Measurements from ENCODE around the gene SLC39A12. TPM values are rescaled to one million over a fixed set of nuclear protein-coding genes. Genes with fewer than 3 reads are reported as not detected.

Gene SLC39A12
- total and polyA plus RNA-seq, 10 of the 15 experiments (the other 5 are each of a cell fraction or from before 2014, with no cell fraction given): 0.47 to 1.5 (median 0.68) TPM; not detected in 1

- Histone ChIP-seq H3K36me3 (ENCODE audit: control insufficient read depth in 2 of 2, insufficient read depth in 2 of 2, low read length in 1 of 2) (no peaks in the 10 kb centered on the region), H3K4me1 (ENCODE audit: control insufficient read depth, insufficient read depth, low read length) (no peaks in the 10 kb centered on the region), H3K4me2 (ENCODE audit: control insufficient read depth, insufficient read depth) (no peak overlapping the region), H4K20me1 (ENCODE audit: control insufficient read depth, insufficient read depth) (no peaks in the 10 kb centered on the region), H3K27ac (ENCODE audit: control insufficient read depth, insufficient read depth) (no peak overlapping the region), H3K4me3 (no peak overlapping the region), H3K27me3 (replicated peaks in 1 of 2; ENCODE audit: control insufficient read depth in 2 of 2, insufficient read depth in 2 of 2, low read length in 1 of 2) (no peaks in the 10 kb centered on the region), H3K9ac (ENCODE audit: control insufficient read depth, insufficient read depth, low read length) (no peak overlapping the region), H2AFZ (ENCODE audit: control insufficient read depth, low read depth, low read length) (no peak overlapping the region), H3K9me3 (replicated peaks; ENCODE audit: control insufficient read depth, insufficient read depth, low read length) (no peaks in the 10 kb centered on the region), H3K79me2 (ENCODE audit: control insufficient read depth, insufficient read depth, low read length) (no peaks in the 10 kb centered on the region)
- CTCF ChIA-PET: interaction anchor here (0.9 to 2.0 kb wide), 2 partner anchors 17 to 306 kb away, joined by 4 read pairs; no protein-coding TSS in a partner anchor
- intact Hi-C loops (cut with micrococcal nuclease; ENCODE audit: unreplicated experiment): no loop called here
- ATAC-seq (no peak), FAIRE-seq (no peak), DNase-seq (ENCODE audit: low read depth, low spot score) (no peak)
- SMC1A ChIA-PET (ENCODE audit: uncharacterized antibody, unreplicated experiment): interaction anchor here (0.9 to 1.6 kb wide), 5 partner anchors 79 to 405 kb away, joined by 3 to 4 read pairs (median 3); no protein-coding TSS in a partner anchor
- POLR2A ChIA-PET: no interaction called here
- in situ Hi-C loops (cut with MboI): no loop called here
- RAD21 ChIA-PET (ENCODE audit: unreplicated experiment): interaction anchor here (1.4 kb wide), 1 partner anchor 309 kb away, joined by 3 read pairs; no protein-coding TSS in a partner anchor
- BruUV-seq (replicated peaks): no TSS peak
- 42% methylated on average over 4 of the region's 4 CpGs for WGBS (ENCODE audit: insufficient coverage, insufficient replicate concordance, low lambda C conversion rate, missing lambda C conversion rate)
- TF ChIP-seq NFYB (IDR thresholded peaks at IDR 0.05; ENCODE audit: insufficient read depth, low read depth, low read length) (no peak), CHD1 (IDR thresholded peaks at IDR 0.05; ENCODE audit: low read depth, low read length) (no peak), YY1 (IDR thresholded peaks at IDR 0.05; ENCODE audit: low read depth, low read length) (no peak), SMAD1 (IDR thresholded peaks at IDR 0.05; ENCODE audit: low read depth, partially characterized antibody) (no peak), BCLAF1 (IDR thresholded peaks at IDR 0.05) (no peak), SKIL (IDR thresholded peaks at IDR 0.05; ENCODE audit: low read depth, poor library complexity, severe bottlenecking) (no peak), BHLHE40 (IDR thresholded peaks at IDR 0.05; ENCODE audit: borderline replicate concordance in 1 of 2, low read depth in 2 of 2, low read length in 1 of 2) (no peak), SMARCA5 (IDR thresholded peaks at IDR 0.05) (no peak), MEF2A (IDR thresholded peaks at IDR 0.05; ENCODE audit: insufficient read depth, low read depth, low read length) (no peak), CBX3 (IDR thresholded peaks at IDR 0.05; ENCODE audit: borderline replicate concordance, low read depth) (no peak), DPF2 (IDR thresholded peaks at IDR 0.05) (no peak), E2F8 (IDR thresholded peaks at IDR 0.05; ENCODE audit: low read depth, partially characterized antibody) (no peak), USF2 (IDR thresholded peaks at IDR 0.05; ENCODE audit: borderline replicate concordance, low read depth, low read length) (no peak), RCOR1 (conservative IDR thresholded peaks at IDR 0.05; ENCODE audit: low read depth, low read length) (no peak), YBX1 (IDR thresholded peaks at IDR 0.05) (no peak)
Measured at GRCh38 chr10:17907641-17908040, 44.1 kb upstream of the SLC39A12 start.
